ENCODE measurements around the gene TIMM21.

The TIMM21 gene

DNA sequence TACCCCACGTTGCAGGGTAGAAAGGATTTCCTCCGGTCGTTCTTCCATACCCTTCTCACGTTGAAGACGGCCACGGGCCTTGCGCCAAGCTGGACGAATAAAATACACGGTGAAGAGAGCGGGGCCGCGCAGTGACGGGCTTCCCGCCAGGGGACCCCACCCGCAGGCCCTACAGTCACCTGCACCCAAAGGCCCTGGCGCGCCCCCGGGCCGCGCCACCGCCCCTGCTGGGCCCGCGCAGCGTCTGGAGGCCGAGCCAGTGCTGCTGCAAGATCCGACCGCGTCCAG, 888 bp upstream of the TIMM21 start:
- no peak for DNase-seq (ENCODE audit: low spot score)

DNA sequence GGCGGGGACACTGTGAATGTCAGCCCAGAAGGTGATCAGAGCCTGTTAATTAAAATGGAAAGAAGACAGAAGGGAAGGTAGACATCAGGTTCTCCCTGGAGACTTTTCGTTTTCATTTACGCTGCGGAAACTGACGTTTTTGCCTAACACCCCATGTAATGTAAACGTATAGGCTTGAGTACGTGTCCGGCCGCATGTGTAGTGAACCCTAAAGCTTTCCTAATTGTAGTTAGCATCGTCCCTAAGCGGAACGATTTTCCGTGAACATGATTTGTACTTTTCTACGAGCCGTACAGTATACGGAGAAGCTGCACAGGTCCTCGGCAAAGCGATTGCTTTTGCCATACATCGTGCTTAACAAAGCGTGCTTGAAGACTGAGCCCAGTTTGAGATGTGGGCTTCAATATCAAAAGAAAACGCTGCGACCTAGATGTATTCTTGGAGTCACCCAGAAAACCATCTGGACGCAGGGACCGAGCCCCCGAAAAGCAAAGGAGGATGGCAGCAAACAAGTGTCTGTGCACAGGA, 284 bp downstream of the TIMM21 start:
- no peak for DNase-seq (ENCODE audit: low spot score)

DNA sequence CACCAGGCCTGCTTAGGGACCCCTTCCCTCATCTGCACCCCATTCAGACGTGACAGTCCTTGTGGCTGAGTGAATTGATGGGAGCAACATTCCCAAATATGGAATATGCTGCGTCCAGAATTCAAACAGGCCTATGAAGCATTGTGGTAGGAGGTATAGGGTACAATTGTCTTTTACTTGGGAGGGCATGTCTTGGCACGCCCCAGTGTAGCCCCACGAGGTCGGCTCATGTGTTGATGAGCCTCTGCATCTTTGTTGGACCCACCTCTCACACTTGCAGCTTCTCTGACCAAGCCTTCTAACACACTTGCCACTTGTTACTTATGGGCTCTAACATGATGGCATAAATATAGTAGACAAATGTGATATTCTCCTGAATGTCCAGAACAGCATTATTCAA, 1.6 kb downstream of the TIMM21 start:
- DNase-seq (ENCODE audit: low spot score): no peak

DNA sequence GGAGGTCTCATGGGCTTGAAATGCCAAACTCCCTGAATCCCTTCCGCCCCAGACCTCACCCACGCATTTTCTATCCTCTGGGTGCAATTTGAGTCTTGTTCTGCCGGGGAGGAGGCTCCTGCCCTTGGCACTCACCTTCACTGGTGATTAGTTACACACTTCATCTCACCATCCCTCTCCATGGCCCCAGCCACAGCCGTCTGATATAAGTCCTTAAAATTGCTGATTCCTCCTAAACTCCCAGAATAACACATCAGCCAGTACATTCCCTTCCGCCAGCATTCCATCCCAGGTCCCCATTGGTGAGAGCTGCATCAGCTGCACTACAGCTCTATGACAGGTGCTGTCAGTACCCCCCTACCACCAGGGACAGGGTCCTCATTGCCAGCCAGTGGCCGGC, 3.9 kb downstream of the TIMM21 start:
- DNase-seq (ENCODE audit: low spot score): no peak

DNA sequence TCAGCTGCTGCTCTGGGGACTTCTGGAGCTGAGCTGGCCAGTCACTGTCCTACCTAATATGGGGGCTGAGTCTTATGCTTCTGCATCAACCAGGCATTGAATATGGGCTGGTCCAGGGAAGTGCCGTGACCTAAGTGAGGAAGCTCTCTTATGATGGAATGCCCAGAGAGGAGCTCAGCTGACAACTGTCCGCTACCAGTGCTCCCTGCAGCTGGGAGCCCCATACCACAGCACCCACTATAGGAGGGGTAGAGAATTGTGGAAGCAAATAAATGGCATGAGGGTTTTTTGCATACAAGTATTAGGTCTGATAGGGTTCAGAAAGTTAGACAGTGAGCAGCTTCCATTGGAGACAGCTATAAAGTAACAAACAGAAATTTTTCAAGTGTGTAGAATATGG, 4.5 kb downstream of the TIMM21 start:
- DNase-seq (ENCODE audit: low spot score): no peak

DNA sequence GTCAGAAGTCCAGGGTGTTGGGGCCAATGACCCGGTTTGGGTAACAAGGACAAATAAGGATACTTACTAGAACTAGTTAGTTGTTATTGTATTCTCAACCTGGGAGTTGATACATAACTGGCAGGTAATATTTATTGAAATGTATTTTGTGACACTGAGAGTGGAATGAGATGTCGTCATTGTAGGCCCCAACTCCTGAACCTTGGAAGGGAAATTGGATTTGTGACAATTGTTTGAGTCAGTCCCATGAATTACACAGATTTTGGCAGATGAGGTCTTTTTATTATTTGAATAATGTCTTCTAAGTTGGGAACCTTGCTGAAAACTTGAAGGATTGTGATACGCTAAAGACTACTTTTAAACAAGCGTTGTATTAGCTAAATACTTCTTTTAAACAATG, 5.1 kb downstream of the TIMM21 start:
- DNase-seq (ENCODE audit: low spot score): no peak

DNA sequence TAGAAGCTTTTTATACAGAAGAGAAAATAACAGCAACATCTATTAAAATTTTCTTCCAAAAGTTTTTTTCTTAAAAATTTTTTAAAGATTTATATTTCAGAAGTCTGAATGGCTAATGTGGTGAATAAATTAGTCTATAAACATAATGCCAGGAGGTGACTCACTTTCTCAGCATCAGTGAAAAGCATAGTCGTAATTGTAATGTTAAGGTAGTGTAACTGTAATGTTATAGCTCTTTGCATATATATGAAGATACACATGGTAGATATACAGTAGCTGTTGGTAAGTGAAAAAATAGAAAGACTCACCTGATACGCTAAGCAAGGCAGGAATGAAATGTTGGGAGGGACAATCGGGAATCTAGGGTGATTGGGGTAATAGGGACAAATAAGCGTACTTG, 5.5 kb downstream of the TIMM21 start:
- DNase-seq (ENCODE audit: low spot score): no peak

DNA sequence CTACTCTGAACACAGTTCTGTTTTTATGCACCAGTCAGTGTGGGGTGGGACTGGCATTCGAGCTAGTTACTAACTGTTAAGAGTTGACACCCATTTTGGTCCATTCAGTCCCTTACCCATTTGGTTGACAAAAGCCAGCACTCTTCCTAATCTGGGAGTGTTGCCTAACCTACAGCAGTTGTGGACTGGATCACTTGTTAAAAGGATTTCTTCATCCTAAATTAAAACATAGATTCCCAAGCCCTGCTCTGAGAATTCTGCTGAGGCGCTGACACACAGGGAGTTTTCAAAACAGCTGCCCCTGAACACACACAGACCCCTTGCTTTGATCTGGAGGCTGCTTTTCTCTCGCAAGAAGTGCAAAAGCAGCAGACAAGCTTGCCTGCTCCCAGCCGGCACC, 6.4 kb downstream of the TIMM21 start:
- no peak for DNase-seq (ENCODE audit: low spot score)

DNA sequence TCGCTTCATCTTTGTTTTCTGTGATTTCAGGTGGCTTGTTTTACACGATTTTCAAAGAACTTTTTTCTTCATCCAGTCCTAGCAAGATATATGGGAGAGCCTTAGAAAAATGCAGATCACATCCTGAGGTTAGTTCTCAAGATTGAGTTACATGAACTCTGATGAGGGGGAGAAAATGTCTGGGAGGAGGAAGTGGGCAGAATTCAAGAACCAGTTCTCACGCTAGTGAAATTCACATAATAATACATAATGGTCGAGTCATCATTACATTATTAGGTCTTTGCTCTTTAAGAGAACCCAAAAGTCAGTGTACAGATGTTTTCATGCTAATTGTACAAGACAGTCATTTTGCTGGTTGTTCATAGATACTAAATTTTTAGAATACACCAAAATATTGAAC, 7.0 kb downstream of the TIMM21 start:
- DNase-seq (ENCODE audit: low spot score): no peak

DNA sequence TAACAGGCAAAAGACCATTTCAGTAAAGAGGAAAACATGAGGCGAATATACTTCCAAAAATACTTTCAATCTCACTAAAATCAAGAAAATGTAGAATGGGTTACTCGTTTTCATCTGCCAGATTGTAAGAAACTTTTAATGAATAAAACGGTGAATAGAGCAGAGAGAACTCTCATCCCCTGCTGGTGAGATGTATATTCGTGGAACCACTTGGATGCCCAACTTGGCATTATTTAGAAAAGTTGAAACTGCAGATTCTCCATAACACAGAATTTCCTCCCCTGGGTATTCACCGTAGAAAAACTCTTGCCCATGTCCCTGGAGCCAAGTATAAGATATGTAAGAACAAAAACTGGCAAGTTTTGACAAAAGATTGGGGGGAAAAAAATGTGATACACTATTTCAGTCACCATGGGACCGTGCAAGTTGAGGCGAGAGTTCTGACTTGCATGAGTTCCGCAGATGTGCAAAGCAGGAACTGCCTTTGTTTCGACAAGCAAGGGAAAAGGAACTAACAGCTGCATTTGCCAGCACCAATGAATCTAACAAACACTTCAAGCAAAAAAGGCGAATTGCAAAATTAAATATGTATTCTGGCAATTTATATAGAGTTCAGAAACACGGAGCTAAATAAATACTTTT, 14.8 kb downstream of the TIMM21 start:
- DNase-seq (ENCODE audit: low spot score): no peak

DNA sequence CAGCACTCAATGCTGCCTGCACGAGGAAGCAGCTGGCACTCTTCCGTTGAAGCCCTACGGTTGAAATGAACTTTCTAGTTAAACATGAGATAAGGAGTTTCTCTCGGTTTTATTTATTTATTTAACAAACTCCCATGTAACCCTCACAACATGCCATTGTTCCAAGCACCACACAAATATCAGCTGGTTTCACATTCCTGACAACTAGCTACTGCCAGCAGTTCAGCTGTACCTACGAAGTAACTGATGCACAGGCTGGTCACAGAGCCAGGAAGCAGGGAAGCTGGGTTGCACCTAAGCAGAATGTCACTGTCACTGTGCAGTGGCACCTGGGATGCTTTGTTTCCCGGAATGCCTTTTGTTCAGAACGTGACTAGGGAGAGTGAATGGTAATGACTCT, 18.1 kb downstream of the TIMM21 start:
- no peak for DNase-seq (ENCODE audit: low spot score)

DNA sequence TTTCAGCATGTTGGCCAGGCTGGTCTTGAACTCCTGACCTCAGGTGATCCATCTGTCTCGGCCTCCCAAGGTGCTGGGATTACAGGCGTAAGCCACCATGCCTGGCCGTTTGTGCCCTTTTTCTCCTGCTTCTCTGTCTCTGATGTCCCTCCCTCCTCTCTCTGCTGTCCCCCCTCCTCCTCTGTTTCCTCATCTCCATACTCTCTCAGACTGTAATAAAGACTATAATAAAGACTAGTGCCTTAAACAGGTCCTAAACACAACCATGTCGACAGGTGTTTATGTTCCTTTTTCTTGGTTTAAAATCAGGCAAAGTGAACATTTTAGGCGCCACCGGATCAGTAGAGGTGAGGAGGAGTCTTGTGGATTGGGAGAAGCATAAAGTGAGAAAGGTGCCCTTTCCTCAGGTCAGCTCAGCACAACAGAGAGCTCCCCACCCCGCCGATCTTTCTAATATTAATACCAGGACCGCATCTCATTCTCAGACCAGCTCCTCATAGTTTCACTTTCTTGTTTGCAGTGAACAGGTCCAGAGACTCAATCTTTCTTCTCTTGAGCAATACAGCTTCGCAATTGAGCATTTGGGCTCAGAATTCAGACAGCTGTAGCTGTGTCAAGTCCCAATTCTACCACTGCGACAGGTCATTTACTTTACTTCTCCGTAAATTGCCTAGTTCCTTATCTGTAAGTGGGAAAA, 23.7 kb downstream of the TIMM21 start:
- DNase-seq (ENCODE audit: low spot score): no peak

DNA sequence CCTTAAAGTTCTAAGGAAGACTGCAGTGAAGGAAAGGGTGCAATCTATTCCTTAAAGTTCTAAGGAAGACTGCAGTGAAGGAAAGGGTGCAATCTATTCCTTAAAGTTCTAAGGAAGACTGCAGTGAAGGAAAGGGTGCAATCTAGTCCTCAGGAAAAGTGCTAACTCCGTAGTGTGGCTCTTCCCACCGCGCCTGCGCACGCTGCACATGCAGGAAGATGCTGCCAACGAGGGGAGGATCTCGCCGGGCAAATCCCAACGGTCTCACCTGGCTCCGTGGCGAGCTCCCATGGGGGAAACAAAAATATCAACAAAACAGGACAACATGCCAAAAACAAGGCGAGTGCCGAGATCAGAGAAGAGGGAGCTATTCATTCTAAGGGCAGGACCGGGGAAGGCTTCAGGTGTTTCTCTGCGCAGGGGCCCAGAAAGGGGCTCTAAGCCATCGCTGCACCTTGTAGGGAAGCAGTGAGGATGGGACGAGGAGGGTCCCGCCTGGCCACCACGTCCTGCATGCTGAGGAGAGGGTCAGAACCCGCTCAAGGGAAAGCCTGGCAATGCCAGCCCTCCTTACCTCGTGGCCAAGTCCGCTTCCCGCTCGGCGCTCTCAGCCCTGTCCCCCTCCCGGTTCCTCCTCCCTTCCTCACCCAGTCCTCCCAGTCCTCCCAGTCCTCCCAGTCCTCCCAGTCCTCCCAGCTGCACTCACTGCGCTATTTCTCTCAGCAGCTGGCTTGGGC, 24.5 kb downstream of the TIMM21 start:
- DNase-seq (ENCODE audit: low spot score): no peak

DNA sequence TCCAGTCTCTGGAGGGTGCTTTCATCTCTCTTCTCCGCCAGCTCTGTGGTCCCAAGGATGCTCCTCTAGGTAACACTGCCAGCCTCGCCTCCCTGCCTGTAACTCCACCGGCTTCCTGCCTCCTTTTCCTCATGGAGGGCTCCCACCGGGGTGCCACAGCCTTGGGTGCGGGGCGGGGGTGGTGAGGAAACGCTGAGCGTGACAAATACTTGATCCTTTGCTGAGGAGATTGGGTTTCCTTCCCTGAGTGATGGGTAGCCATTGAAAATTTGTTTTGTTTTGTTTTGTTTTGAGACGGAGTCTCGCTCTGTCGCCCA, 25.1 kb downstream of the TIMM21 start:
- no peak for DNase-seq (ENCODE audit: low spot score)

DNA sequence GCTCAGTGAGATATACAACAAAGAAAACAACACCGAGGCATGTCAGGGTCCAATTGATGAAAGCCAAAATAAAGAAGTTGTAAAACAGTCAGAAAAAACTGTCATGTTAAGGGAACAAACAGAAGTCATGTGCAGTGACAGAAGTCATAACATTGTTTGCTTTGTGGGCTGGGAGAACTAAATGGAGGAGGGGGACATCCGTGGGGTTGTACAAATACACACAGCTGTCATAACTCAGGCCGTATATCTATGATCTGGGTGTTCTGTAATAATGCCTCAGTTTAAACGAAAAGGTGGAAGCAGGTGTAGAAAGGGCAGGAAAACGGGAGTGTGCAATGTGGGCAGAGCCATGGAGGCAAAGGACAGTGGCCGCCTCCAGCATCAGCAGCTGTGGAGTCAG, 27.3 kb downstream of the TIMM21 start:
- DNase-seq (ENCODE audit: low spot score): no peak

DNA sequence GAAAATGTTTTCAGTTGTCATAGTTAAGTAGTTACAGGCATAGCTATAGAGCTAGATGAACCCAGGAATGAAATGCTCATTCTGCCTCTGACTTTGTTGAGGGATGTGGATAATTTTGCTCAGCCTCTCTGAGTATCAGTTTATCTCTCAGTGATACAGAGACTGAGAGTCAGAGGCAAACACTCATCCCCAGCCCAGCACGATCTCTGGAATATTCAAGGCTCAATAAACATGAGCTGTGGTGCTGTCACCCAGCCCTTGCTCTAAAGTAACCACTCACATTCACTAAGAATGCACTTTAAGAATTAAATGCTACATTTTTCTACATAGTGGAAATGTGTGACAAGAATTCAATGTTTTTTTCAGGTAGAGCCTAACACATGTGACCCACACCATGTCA, 30.6 kb downstream of the TIMM21 start:
- no peak for DNase-seq (ENCODE audit: low spot score)

DNA sequence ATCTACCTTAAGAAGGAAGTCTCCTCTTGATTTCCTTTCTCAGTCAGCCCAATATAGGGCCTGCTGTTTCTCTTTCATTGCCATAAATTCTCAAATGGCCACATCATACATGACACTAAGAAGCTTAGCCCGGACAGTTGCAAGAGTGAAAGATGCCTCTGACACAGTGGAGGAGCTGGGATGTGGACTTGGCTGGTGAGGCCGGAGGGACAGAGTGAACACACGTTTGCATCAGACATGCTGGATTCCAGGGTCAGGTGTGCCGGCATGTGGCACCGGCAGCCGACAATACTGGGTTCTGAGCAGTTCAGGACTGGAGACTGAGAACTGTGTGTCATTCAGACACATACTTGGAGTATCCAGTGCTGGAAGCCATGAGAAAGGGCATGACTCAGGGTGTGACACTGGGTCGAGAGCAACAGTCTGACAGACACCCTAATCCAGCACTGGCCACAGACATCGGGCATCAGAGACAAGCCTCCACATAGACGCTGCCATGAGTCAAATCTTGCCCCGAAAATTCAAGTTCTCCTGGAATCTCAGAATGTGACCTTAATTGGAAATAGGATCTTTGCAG, 31.4 kb downstream of the TIMM21 start:
- no peak for DNase-seq (ENCODE audit: low spot score)

DNA sequence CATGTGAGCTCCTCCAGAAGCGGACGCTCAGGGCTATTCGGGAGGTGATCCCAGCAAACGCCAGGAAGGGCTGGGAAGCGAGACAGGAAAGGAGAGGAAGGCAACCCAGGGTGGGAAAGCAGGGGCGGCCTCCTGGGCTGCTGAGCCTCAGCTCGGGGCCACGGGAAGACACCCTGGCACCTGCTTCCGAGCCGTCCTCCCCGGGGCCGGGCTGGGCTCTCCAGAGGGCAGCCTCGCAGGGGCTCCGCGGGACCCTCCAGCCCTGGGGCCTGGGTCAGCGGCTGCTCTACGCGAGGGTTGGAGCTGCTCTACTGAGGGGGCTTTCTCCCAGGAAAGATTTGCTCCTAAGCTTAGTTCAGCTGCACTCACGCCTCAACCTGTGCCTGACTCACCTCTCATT, 34.0 kb downstream of the TIMM21 start:
- no peak for DNase-seq (ENCODE audit: low spot score)

DNA sequence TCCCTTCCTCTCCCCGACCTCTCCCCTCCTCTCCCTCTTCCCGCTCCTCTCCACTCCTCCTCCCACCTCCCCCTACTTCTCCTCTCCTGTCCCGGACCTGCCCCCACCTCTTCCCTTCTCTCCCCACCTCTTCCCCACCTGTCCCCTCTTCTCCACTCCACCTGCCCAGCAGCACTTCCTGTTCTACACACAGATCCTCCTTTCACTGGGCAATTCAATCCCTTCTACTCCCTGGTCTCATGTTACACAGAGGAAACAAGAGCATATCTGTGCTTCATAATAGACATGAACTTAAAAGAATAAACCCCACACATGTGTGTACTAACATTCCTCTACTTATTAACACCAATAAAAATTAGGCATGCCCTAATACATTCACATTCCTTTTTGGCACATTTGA, 34.8 kb downstream of the TIMM21 start:
- no peak for DNase-seq (ENCODE audit: low spot score)

DNA sequence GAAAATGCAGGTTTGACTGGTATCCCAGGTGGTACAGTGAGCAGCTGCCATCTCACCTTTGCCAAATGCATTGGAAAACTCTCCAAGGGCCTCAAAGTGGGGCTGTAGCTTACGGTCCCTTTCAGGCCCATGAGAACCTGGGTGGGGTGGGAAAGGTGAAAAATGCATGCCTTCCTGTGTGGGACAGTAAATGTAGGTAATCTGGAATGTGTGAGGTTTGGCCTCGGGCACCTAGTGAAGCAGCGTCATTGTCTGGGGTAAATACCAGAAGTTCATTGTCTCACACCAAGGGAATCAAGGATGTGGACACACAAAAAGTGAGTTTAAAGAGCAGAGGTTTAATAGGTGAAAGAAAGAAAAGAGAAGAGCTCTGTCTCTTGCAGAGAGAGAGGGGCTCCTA, 36.6 kb downstream of the TIMM21 start:
- no peak for DNase-seq (ENCODE audit: low spot score)

DNA sequence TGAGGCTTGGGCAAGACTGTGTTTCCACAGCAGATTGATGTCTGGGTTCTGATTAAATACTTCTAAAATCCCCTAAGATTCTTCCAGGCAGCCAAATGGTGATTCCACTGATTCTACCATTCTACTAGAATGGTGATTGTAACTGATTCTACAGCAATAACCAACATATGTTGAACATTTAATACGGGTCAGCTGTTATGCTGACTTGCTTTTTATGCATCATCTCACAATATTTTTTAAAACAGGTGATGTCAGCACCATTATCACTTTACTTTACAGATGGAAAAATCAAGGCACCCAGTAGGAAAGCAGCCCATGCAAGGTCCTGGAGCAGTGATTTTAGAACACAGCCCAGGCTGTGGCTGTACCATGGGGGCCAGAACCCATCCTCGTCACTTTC, 37.5 kb downstream of the TIMM21 start:
- no peak for DNase-seq (ENCODE audit: low spot score)

DNA sequence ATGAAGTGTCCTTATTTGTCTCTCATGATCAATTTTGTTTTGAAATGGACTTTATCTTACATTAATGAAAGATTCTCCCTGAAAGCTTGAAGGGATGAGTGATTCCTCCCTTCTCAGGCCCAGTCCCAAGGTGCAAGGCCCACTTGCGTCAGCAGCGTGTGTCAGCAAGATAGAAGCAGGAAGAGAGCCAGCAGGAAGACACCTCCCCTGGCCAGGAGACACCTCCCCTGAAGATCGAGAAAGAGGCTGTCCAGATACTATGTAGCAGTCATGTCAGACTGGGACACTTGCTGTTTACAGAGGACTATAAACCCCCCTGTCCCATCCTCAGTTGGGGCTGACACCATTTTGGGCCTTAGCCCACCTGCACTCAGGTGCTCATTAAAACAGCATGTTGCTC, 38.3 kb downstream of the TIMM21 start:
- DNase-seq (ENCODE audit: low spot score): no peak

DNA sequence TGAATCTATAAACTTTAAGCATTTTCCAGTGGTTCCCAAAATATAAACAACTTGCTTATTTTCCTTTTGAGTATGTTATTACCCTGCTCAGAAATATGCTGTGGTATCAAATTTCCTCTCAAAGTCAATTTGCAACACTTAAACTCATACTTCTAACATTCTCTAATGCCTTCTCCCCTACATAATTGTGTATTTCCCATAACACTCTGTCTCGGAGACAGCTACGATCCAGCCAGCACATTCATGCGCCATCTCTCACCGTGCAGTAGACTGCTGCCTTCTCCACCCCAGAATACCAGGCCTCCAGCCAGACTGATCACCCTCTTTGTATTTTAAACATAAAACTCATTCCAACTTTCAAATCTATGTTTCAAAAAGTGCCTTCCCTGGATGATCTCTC, 41.8 kb downstream of the TIMM21 start:
- DNase-seq (ENCODE audit: low spot score): no peak
